GM12892 (cell line): Measurements from ENCODE around the gene ZNF214.

Source experiments
- DNase-seq: peaks from one replicate; pipeline ENCODE4 v3.0.0; 2011; ENCODE audit not compliant: insufficient read length
- FAIRE-seq: peaks from 2 replicates; lab custom pipeline; 2011; peaks lifted over from hg19 to GRCh38; lab: Jason Lieb, UNC
- POLR2A ChIP-seq: IDR thresholded peaks from 2 replicates; pipeline ENCODE4 v1.6.1; 2011; ENCODE audit warnings: low read depth, low read length, control low read depth
- POLR2AphosphoS5 ChIP-seq: IDR thresholded peaks from 2 replicates; pipeline ENCODE4 v1.6.1; 2011; ENCODE audit warnings: low read depth, low read length, control low read depth
- TAF1 ChIP-seq: IDR thresholded peaks from 2 replicates; pipeline ENCODE4 v1.6.1; 2011; ENCODE audit warnings: low read depth, mild to moderate bottlenecking, control low read depth, low read length, borderline replicate concordance

Gene ZNF214

GRCh38 chr11:7028141-7028540 lies 8.0 kb upstream of the ZNF214 start:
- no peak for TF ChIP-seq TAF1
- no peak for TF ChIP-seq POLR2A
- no peak for TF ChIP-seq POLR2AphosphoS5
- no peak for FAIRE-seq

GRCh38 chr11:7021318-7021717 lies 1.2 kb upstream of the ZNF214 start:
- TF ChIP-seq TAF1 (no peak), POLR2A (no peak), POLR2AphosphoS5 (no peak)
- DNase-seq = no peak
- no peak for FAIRE-seq

More at GRCh38 chr11:7028141-7028540, 8.0 kb upstream of the ZNF214 start:
- DNase-seq = no peak

GRCh38 chr11:7019500-7020182 lies 505 bp downstream of the ZNF214 start:
- DNase-seq (no peak), FAIRE-seq (peak; percentile 14)

GRCh38 chr11:7016011-7016410 lies 4.1 kb downstream of the ZNF214 start:
- DNase-seq (no peak), FAIRE-seq (no peak)
- TF ChIP-seq POLR2A (no peak), POLR2AphosphoS5 (no peak), TAF1 (no peak)

More at GRCh38 chr11:7019500-7020182, 505 bp downstream of the ZNF214 start:
- no peak for TF ChIP-seq POLR2A
- TF ChIP-seq POLR2AphosphoS5 = no peak
- TF ChIP-seq TAF1 = no peak

- DNase-seq (no peak), FAIRE-seq (peak; percentile 56)
- no peak for TF ChIP-seq TAF1
- no peak for TF ChIP-seq POLR2A
- TF ChIP-seq POLR2AphosphoS5 = no peak
Observed at GRCh38 chr11:7014118-7014517, 6.0 kb downstream of the ZNF214 start.

- no peak for DNase-seq
- peak; percentile 75 for FAIRE-seq
- TF ChIP-seq POLR2A (no peak), POLR2AphosphoS5 (no peak), TAF1 (no peak)
Observed at GRCh38 chr11:7004482-7004881, 15.7 kb downstream of the ZNF214 start.

GRCh38 chr11:6995703-6996102 lies 24.4 kb downstream of the ZNF214 start:
- FAIRE-seq = no peak
- no peak for DNase-seq
- TF ChIP-seq POLR2A = no peak
- TF ChIP-seq POLR2AphosphoS5 = no peak
- TF ChIP-seq TAF1 = no peak

GRCh38 chr11:6992457-6993417 lies 27.4 kb downstream of the ZNF214 start:
- no peak for TF ChIP-seq POLR2A
- no peak for TF ChIP-seq POLR2AphosphoS5
- TF ChIP-seq TAF1 = no peak
- no peak for DNase-seq
- FAIRE-seq = no peak

- DNase-seq (no peak), FAIRE-seq (peak; percentile 70)
- TF ChIP-seq POLR2AphosphoS5 = no peak
- no peak for TF ChIP-seq POLR2A
- TF ChIP-seq TAF1 = no peak
Observed at GRCh38 chr11:6992026-6992425, 28.1 kb downstream of the ZNF214 start.

GRCh38 chr11:6991227-6991626 lies 28.9 kb downstream of the ZNF214 start:
- DNase-seq = no peak
- no peak for TF ChIP-seq POLR2AphosphoS5
- no peak for TF ChIP-seq POLR2A
- TF ChIP-seq TAF1 = no peak
- FAIRE-seq = no peak

GRCh38 chr11:6988506-6988905 lies 31.6 kb downstream of the ZNF214 start:
- DNase-seq (no peak), FAIRE-seq (no peak)
- TF ChIP-seq POLR2A = no peak
- TF ChIP-seq POLR2AphosphoS5 = no peak
- no peak for TF ChIP-seq TAF1
